Fibroblast of the conjunctiva (primary cell): Measurements from ENCODE around the gene JMJD8.
A peak's percentile ranks its signal among the peaks of the same experiment; 100 is the strongest.

ENCODE experiments used
- DNase-seq: peaks from one replicate; pipeline ENCODE4 v3.0.0-alpha.2; 2010; ENCODE audit warnings: low read depth

The JMJD8 gene

DNA sequence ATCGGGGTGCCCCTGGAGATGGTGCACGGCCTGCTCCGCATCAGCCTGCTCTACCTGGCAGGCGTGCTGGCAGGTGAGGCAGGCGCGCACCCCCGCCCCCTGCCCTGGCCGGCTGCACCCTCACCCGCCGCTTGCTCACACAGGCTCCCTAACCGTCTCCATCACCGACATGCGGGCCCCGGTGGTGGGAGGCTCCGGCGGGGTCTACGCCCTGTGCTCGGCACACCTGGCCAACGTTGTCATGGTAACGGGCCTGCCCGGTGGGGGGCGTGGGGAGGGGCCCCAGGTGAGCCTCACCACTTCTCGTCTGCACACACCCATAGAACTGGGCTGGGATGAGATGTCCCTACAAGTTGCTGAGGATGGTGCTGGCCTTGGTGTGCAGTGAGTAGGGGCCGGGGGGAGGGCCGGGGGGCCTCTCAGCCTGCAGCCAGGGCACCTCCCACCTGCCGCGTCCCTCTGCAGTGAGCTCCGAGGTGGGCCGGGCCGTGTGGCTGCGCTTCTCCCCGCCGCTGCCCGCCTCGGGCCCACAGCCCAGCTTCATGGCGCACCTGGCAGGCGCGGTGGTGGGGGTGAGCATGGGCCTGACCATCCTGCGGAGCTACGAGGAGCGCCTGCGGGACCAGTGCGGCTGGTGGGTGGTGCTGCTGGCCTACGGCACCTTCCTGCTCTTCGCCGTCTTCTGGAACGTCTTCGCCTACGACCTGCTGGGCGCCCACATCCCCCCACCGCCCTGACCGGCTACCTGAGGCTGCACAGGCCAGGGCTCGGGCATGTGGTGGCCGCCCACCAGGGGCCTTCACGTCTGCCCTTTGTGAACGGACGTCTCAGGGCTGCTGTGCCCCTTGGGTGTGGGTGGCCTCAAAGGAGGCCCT is 6.6 kb downstream of the JMJD8 start:
- no peak for DNase-seq

DNA sequence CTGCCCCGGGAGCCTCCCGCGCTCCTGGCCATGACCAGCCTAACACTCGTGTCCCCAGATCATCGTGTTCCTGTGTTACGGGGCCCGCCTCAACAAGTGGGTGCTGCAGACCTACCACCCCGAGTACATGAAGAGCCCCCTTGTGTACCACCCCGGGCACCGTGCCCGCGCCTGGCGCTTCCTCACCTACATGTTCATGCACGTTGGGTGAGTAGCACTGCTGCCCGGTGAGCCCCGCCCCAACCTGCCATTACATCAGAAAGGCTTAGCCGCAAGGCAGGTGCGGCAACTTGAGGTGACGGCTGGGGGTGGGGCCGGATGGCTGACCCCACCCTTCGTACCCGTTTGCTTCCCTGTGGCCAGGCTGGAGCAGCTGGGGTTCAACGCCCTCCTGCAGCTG is 7.2 kb downstream of the JMJD8 start:
- no peak for DNase-seq

DNA sequence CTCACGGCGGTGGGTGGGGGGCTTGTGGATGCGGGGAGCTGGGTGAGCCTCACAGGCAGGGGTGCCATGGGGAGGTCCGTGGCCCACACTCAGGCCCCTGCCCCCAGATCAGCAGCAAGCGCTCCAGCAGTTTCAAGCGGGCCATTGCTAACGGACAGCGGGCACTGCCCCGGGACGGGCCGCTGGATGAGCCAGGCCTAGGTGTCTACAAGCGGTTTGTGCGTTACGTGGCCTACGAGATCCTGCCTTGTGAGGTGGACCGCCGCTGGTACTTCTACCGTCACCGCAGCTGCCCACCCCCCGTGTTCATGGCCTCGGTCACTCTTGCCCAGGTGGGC is 7.6 kb downstream of the JMJD8 start:
- no peak for DNase-seq

- DNase-seq, result no peak
Measured at GRCh38 chr16:675884-676564, 8.1 kb downstream of the JMJD8 start.

- no peak for DNase-seq
Measured at GRCh38 chr16:674968-675883, 8.9 kb downstream of the JMJD8 start, which contains the start of gene RHBDL1. Gene RHBDL1, plus strand, starts transcription at chr16:675671. Its CDS starts 120 bp downstream, at chr16:675791.

- no peak for DNase-seq
Measured at GRCh38 chr16:674214-674881, 9.8 kb downstream of the JMJD8 start.

DNA sequence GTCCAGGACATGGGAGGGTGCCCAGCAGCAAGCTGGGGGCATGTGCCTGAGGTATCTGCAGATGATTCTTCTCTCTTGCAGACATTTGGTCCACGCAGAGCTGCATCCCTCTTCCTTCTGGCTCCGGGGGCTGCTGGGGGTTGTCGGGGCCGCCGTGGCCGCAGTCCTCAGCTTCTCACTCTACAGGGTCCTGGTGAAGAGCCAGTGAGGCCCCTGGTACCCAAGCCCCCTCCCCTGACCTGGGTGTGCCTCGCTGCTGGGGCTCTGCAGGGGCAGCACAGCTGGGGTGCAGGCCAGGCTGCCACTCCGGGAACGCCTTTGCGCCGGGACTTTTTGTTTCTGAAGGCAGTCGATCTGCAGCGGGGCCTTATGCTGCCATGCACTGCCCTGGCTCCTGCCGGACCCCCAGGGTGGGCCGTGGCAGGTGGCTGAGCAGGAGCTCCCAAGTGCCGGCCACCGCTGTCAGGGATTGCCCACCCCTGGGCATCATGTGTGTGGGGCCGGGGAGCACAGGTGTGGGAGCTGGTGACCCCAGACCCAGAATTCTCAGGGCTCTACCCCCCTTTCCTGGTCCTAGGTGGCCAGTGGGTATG is 10.6 kb downstream of the JMJD8 start:
- DNase-seq, result no peak

DNA sequence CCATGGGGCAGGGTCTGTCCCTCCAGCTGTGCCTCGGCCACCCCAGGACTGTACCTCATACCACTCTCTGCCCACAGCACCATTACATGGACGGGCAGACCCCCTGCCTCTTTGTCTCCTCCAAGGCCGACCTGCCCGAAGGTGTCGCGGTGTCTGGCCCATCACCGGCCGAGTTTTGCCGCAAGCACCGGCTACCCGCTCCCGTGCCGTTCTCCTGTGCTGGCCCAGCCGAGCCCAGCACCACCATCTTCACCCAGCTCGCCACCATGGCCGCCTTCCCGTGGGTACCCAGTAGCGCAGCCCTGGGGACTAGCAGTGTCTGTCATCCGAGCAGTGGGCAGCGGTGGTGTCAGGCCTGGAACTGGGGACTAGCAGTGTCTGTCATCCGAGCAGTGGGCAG is 11.3 kb downstream of the JMJD8 start:
- no peak for DNase-seq

- no peak for DNase-seq
Measured at GRCh38 chr16:672371-672770, 11.8 kb downstream of the JMJD8 start.

DNA sequence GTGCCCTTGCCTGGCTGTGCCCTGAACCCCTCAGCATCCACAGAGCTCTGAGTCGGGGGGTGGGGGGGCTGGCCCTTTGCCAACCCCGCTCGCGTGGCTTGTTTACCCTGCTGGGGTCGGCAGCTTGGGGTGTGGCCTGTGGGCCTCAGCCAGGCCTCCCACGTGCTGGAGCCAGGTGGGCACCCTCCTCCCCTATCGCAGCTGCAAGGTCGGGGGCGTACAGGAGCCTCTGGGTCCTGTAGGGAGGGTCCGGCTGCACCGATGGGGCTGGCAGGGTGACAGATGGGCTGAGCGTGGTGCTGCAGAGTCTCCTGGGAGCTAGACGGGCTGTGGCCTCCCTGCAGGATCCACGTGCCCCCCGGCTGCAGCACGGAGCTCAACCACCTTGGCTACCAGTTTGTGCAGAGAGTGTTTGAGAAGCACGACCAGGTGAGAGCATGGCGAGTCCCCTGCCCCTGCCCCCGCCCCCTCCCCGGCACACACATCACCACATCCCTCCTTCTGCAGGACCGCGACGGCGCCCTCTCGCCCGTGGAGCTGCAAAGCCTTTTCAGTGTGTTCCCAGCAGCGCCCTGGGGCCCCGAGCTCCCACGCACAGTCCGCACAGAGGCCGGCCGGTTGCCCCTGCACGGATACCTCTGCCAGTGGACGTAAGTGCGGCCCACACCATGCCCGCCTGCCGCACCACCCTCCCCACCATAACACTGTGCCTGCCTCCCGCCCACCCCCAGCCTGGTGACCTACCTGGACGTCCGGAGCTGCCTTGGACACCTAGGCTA is 12.6 kb downstream of the JMJD8 start:
- no peak for DNase-seq

DNA sequence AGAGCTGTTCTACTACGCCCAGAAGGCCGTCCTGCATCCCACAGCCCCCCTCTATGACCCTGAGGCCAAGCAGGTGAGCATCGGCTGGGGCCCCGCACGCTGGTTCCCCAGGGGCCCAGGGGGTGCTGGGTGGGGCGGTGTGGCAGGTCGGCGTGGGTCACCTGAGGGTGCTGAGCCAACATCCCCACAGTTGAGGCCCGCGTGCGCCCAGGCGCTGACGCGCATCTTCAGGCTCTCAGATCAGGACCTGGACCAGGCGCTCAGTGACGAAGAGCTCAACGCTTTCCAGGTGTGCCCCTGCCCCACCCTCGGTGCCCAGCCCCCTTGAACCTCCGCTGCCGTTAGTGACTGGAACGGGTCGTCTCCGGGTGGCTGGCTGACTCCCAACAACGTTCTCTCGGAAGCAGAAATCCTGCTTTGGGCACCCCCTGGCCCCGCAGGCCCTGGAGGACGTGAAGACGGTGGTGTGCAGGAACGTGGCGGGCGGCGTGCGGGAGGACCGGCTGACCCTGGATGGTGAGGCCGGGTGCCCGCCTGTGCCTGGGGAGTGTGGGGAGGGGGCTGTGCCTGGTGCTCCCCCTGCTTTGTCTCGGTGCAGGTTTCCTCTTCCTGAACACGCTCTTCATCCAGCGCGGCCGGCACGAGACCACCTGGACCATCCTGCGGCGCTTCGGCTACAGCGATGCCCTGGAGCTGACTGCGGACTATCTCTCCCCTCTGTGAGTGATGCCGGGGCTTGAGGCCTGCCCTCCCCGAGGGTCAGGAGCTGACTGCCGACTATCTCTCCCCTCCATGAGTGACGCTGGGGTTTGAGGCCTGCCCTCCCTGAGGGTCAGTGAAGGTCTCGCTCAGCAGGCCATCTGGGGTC is 13.4 kb downstream of the JMJD8 start:
- no peak for DNase-seq

DNA sequence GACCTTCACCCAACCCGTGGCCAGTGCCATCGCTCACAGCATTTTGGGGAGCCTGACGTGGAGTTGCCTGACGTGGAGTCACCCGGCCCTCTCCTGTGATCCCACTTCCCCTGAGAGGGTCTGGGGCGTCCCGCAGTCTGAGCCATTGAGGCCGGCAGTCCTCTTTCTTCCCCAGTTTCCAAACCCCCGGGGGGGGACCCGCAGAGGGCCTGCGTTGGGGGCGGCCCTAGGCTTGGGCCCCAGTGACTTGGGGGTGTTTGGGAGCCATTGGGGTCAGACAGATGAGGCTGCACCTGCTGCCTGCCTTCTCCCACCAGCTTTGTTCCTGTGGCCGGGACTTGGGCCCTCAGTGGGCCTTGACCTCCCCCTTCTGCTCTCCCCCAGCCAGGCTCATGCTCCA is 14.5 kb downstream of the JMJD8 start:
- no peak for DNase-seq

GRCh38 chr16:668519-669171 is 15.5 kb downstream of the JMJD8 start:
- DNase-seq, result no peak

DNA sequence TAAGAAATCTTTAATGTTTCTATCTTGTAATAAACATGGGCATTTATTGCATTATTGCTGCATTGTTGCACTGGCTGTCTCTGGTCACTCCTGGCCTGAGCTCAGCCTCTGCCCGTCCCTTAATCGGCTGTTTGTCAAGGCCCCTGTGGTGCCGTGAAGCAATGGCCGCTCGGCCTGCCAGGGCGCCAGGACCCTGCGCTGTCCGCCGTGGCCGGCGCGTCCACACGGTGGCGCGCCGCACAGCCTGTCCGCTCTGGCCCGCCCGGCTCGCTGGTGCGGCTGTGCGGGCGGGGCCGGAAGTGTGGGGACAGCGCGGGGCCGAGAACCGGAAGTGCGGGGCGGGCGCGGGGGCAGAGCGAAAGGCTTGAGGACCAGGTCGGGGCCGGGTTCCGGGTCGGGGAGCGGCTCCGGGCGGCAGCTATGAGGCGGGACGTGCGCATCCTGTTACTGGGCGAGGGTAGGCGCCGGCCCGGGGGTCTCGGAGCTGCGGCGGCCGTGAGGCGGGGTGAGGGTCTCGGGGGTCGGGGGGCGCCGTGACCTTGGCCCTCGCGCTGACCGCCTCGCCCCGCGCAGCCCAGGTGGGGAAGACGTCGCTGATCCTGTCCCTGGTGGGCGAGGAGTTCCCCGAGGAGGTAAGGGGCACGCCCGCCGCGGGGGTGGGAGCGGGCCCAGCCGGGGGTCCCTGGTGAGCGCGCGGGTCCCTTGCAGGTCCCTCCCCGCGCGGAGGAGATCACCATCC is 16.2 kb downstream of the JMJD8 start, which contains the start of gene RHOT2:
RHOT2 (plus strand) TSS at position 353 of the 739 bp plus-strand sequence; CDS start at position 421, 68 bp downstream.
- DNase-seq, result peak; percentile 73

DNA sequence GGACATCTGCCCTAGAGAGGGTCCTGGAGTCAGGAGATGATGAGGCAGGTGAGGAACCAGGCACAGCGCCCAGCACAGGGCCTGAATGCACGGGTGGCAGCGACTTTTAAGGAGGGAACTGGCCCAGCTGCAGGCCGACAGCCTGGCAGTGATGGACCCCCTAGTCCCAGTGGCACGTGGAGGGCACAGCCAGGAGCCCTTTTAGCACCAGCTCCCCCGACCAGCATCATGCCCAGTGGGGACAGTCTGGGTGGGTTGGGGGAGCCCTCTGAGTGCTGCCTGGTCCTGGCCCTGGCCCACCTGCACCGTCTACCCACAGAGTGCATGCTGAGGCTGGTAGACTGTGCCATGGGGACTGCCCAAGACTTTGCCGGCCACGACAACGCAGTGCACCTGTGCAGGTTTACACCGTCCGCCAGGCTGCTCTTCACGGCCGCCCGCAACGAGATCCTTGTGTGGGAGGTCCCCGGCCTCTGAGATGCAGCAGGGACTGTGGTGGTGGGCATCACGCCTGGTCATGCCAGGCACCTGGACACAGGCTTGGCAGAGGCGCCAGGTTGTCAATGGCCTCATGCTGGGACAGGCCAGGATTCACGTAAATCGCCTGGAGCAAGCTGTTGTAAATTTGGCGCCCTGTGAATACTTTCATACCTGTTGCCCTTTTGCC is 16.9 kb downstream of the JMJD8 start:
- DNase-seq, result no peak

- DNase-seq, result no peak
Measured at GRCh38 chr16:666572-666971, 17.6 kb downstream of the JMJD8 start.

GRCh38 chr16:662597-662996 is 21.5 kb downstream of the JMJD8 start:
- DNase-seq, result no peak

DNA sequence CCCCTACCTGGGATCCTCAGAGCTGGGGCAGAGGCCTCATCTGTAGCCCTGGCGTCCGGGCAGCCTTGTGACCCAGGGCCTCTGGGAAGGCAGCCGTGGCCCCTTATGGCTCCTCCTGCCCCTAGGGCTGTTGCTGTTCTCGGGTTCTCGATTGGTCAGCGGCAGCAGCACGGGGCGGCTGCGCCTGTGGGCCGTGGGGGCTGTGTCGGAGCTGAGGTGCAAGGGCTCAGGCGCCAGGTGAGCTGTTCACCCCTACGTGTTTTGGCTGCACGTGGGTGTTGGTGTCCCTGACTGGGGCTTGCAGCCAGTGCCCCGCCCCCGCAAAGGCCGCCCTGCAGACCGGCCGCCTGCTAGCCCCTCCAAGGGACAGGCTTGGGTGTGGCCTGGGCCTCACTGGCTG is 22.0 kb downstream of the JMJD8 start:
- DNase-seq, result no peak
